ENCODE data around the gene APOE. TPM values are rescaled to one million over a fixed set of nuclear protein-coding genes. Genes with fewer than 3 reads are reported as not detected.

APOE gene
- total and polyA plus RNA-seq, 9 of the 15 experiments (the other 6 are each of a cell fraction or from before 2014, with no cell fraction given), result 0.14 to 180 (median 58.1) TPM; not detected in 1

- TF ChIP-seq CEBPZ (IDR thresholded peaks at IDR 0.05; ENCODE audit: borderline replicate concordance, low read depth, low read length) (peak; percentile 91), RBM25 (IDR thresholded peaks at IDR 0.05; ENCODE audit: low read depth, low read length, severe bottlenecking) (peak; percentile 97), ZBTB40 (IDR thresholded peaks at IDR 0.05) (no peak), ZBTB40 (CRISPR knock-in tag; IDR thresholded peaks at IDR 0.05) (no peak), JUND (IDR thresholded peaks at IDR 0.05; ENCODE audit: borderline replicate concordance, low read depth, low read length) (0 out of 2 replicates have a peak, but pooled peaks have one; percentile 20), JUND (tag; IDR thresholded peaks at IDR 0.05; ENCODE audit: borderline replicate concordance, low read depth, low read length) (no peak), CREB3 (tag; conservative IDR thresholded peaks at IDR 0.05; ENCODE audit: low read depth) (no peak), POLR2G (IDR thresholded peaks at IDR 0.05; ENCODE audit: low read depth, low read length) (peak; percentile 90), MTA3 (IDR thresholded peaks at IDR 0.05; ENCODE audit: borderline replicate concordance) (no peak)
Measured at GRCh38 chr19:44891016-44891882, 14.3 kb upstream of the APOE start, which contains the start of gene TOMM40 (continued).
